Trophoblast cell (in vitro differentiated cells and primary cell): ENCODE results near the gene SPSB4.

Experiments
- DNase-seq, 2 donors: peaks; one replicate each; pipeline ENCODE4 v3.0.0-alpha.2; 2016
- H2AFZ ChIP-seq: 2 replicates; pipeline ENCODE4 v1.6.1; 2013; ENCODE audit warnings: low read length, moderate library complexity, mild to moderate bottlenecking; ENCODE audit not compliant: insufficient read depth, poor library complexity
- H2AK5ac ChIP-seq: 2 replicates; pipeline ENCODE4 v1.6.1; 2013; ENCODE audit warnings: mild to moderate bottlenecking, low read length
- H2BK120ac ChIP-seq: 2 replicates; pipeline ENCODE4 v1.6.1; 2013; ENCODE audit warnings: low read length, mild to moderate bottlenecking, moderate library complexity; ENCODE audit not compliant: insufficient read depth, poor library complexity
- H2BK12ac ChIP-seq: 2 replicates; pipeline ENCODE4 v1.6.1; 2013; ENCODE audit warnings: mild to moderate bottlenecking, low read length, moderate library complexity
- H2BK5ac ChIP-seq: 2 replicates; pipeline ENCODE4 v1.6.1; 2013; ENCODE audit warnings: low read length, low read depth, moderate library complexity, mild to moderate bottlenecking; ENCODE audit not compliant: poor library complexity
- H3K14ac ChIP-seq: 2 replicates; pipeline ENCODE4 v1.6.1; 2013; ENCODE audit warnings: mild to moderate bottlenecking, low read length
- H3K18ac ChIP-seq: 2 replicates; pipeline ENCODE4 v1.6.1; 2013; ENCODE audit warnings: mild to moderate bottlenecking, low read length
- H3K23ac ChIP-seq: 2 replicates; pipeline ENCODE4 v1.6.1; 2013; ENCODE audit warnings: low read length
- H3K27ac ChIP-seq: 2 replicates; pipeline ENCODE4 v1.5.1; 2013; ENCODE audit warnings: low read depth, mild to moderate bottlenecking, inconsistent platforms, low read length, moderate library complexity
- H3K27me3 ChIP-seq: 2 replicates; pipeline ENCODE4 v1.6.1; 2013; ENCODE audit warnings: inconsistent platforms, mild to moderate bottlenecking, low read length, moderate library complexity; ENCODE audit not compliant: insufficient read depth
- H3K36me3 ChIP-seq, 2 experiments: 1 replicate in 1 of 2; 2 replicates in 1 of 2; pipeline ENCODE4 v1.6.1; 2013; ENCODE audit warnings: low read length in 2 of 2, mild to moderate bottlenecking in 2 of 2, moderate library complexity in 1 of 2; ENCODE audit not compliant: insufficient read depth in 2 of 2, control insufficient read depth in 1 of 2
- H3K4ac ChIP-seq: 2 replicates; pipeline ENCODE4 v1.6.1; 2013; ENCODE audit warnings: low read depth, mild to moderate bottlenecking, low read length, moderate library complexity
- H3K4me1 ChIP-seq, 2 experiments: 1 replicate in 1 of 2; 2 replicates in 1 of 2; pipeline ENCODE4 v1.6.1; 2013; ENCODE audit warnings: low read length in 2 of 2, mild to moderate bottlenecking in 2 of 2, moderate library complexity in 1 of 2; ENCODE audit not compliant: insufficient read depth in 2 of 2, control insufficient read depth in 1 of 2
- H3K4me2 ChIP-seq: 2 replicates; pipeline ENCODE4 v1.6.1; 2013; ENCODE audit warnings: inconsistent platforms, mild to moderate bottlenecking, low read length, moderate library complexity
- H3K4me3 ChIP-seq: 2 replicates; pipeline ENCODE4 v1.5.1; 2013; ENCODE audit warnings: mild to moderate bottlenecking, low read depth, low read length, inconsistent platforms
- H3K79me1 ChIP-seq: one replicate; pipeline ENCODE4 v1.6.1; 2013; ENCODE audit warnings: low read length
- H3K79me2 ChIP-seq: 2 replicates; pipeline ENCODE4 v1.6.1; 2013; ENCODE audit warnings: low read length, mild to moderate bottlenecking; ENCODE audit not compliant: control insufficient read depth, insufficient read depth, poor library complexity
- H3K9ac ChIP-seq: 2 replicates; pipeline ENCODE4 v1.6.1; 2013; ENCODE audit warnings: mild to moderate bottlenecking, low read length
- H3K9me3 ChIP-seq: 2 replicates; pipeline ENCODE4 v1.6.1; 2013; ENCODE audit warnings: low read depth, mild to moderate bottlenecking, control low read depth, inconsistent platforms, low read length; ENCODE audit not compliant: insufficient read depth
- H4K12ac ChIP-seq: 2 replicates; pipeline ENCODE4 v1.6.1; 2013; ENCODE audit warnings: low read depth, mild to moderate bottlenecking, low read length, moderate library complexity
- H4K8ac ChIP-seq: 2 replicates; pipeline ENCODE4 v1.6.1; 2013; ENCODE audit warnings: low read depth, mild to moderate bottlenecking, low read length, moderate library complexity
- H4K91ac ChIP-seq: one replicate; pipeline ENCODE4 v1.6.1; 2013; ENCODE audit warnings: low read depth, mild to moderate bottlenecking, low read length, moderate library complexity
- WGBS: extraction: QIAGEN DNeasy Blood & Tissue Kit; methylation state at CpG from one replicate; pipeline ENCODE4 v1.1.7; 2013; ENCODE audit warnings: missing lambda C conversion rate; ENCODE audit not compliant: insufficient read length, insufficient coverage; ENCODE audit errors: extremely low coverage; 5-methylcytosine and 5-hydroxymethylcytosine counted together

Gene SPSB4

DNA sequence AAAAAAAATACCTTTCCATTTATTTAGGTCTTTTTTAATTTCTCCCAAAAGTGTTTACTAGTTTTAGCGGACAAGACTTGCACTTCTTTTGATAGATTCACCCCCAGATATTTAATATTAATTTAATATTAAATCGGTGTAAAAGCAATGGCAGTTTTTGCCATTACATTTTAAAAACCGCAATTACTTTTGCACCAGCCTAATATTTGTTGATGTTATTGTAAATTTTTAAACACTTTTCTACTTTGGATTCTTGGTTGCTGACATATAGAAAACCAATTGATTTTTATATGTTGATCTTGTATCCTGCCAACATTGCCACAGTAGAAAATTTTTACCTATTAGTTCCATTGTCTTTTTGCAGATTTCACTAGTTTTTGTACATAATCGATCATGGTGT lies 116.5 kb downstream of the SPSB4 start:
- Histone ChIP-seq H3K18ac (no peak overlapping the region), H3K79me1 (no peaks in the 10 kb centered on the region), H2BK5ac (no peak overlapping the region), H2BK120ac (no peak overlapping the region), H3K36me3 (no peaks in the 10 kb centered on the region), H3K4ac (no peak overlapping the region), H4K8ac (no peak overlapping the region), H3K9me3 (peaks cover 3% of the 10 kb centered on the region), H2AFZ (no peak overlapping the region), H3K4me2 (no peak overlapping the region), H3K14ac (no peak overlapping the region), H3K4me1 (no peaks in the 10 kb centered on the region), H2AK5ac (no peak overlapping the region), H3K27me3 (no peaks in the 10 kb centered on the region), H3K4me3 (no peak overlapping the region), H2BK12ac (no peak overlapping the region), H3K79me2 (no peaks in the 10 kb centered on the region), H3K23ac (no peak overlapping the region), H3K27ac (no peak overlapping the region), H4K12ac (no peak overlapping the region), H3K9ac (no peak overlapping the region), H4K91ac (no peak overlapping the region)
- DNase-seq: no peak
- no CpG with 5 or more reads among the region's 4 CpGs for WGBS

DNA sequence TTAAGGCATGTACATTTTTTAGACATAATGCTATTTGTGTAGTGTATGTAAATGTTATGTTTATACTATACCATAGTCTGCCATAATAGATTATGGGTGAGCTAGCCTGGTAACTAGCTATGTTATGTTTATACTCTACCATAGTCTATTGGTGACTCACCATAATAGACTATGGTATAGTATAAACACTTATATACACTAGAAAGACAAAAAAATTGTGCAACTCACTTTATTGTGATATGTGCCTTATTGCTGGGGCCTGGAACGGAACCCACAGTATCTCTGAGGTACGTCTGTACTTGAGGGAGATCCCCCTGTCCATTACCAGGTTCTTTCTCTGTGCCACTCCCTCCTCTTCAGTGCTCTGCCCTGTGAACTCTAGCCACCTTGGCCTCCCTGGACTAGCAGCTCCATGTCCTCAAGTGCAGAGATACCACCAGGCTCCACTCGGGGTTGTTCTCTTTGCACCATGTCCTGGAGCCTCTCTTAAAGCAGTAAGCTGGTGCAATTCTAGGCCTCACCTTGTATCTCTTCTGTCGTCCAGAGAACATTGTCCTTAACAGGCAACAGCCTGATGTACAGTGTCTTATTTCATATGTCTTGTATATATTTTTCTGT lies 119.6 kb downstream of the SPSB4 start:
- Histone ChIP-seq H3K4me3 (no peak overlapping the region), H4K91ac (no peak overlapping the region)

GRCh38 chr3:141174674-141175073 lies 123.5 kb downstream of the SPSB4 start:
- no peak for DNase-seq
- Histone ChIP-seq H3K79me2 (no peaks in the 10 kb centered on the region), H3K9me3 (peaks cover 4% of the 10 kb centered on the region), H2BK120ac (no peak overlapping the region), H3K14ac (no peak overlapping the region), H2BK12ac (no peak overlapping the region), H3K36me3 (no peaks in the 10 kb centered on the region), H3K4ac (no peak overlapping the region), H3K18ac (no peak overlapping the region), H2BK5ac (no peak overlapping the region), H3K27me3 (no peaks in the 10 kb centered on the region), H4K12ac (no peak overlapping the region), H3K4me3 (no peak overlapping the region), H3K79me1 (no peaks in the 10 kb centered on the region), H2AK5ac (no peak overlapping the region), H3K4me2 (no peak overlapping the region), H2AFZ (no peak overlapping the region), H4K91ac (no peak overlapping the region), H3K27ac (no peak overlapping the region), H3K4me1 (no peaks in the 10 kb centered on the region), H3K9ac (no peak overlapping the region), H3K23ac (no peak overlapping the region), H4K8ac (no peak overlapping the region)
- WGBS: no CpG with 5 or more reads among the region's 2 CpGs

More for the DNA sequence above, 119.6 kb downstream of the SPSB4 start:
- Histone ChIP-seq H3K23ac (no peak overlapping the region), H3K27me3 (no peaks in the 10 kb centered on the region), H2BK5ac (no peak overlapping the region), H3K4ac (no peak overlapping the region), H3K27ac (no peak overlapping the region), H3K79me2 (no peaks in the 10 kb centered on the region), H3K18ac (no peak overlapping the region), H3K4me2 (no peak overlapping the region), H3K14ac (no peak overlapping the region), H2BK120ac (no peak overlapping the region), H4K12ac (no peak overlapping the region), H4K8ac (no peak overlapping the region), H3K9ac (no peak overlapping the region), H2AFZ (no peak overlapping the region), H3K36me3 (no peaks in the 10 kb centered on the region), H3K79me1 (no peaks in the 10 kb centered on the region), H3K9me3 (peaks cover 4% of the 10 kb centered on the region), H2BK12ac (no peak overlapping the region), H2AK5ac (no peak overlapping the region), H3K4me1 (no peaks in the 10 kb centered on the region)
- DNase-seq: no peak
- no CpG with 5 or more reads among the region's 4 CpGs for WGBS

- Histone ChIP-seq H4K8ac (no peak overlapping the region), H3K23ac (no peak overlapping the region), H4K12ac (no peak overlapping the region), H2BK5ac (no peak overlapping the region), H3K18ac (no peak overlapping the region), H3K4me3 (no peak overlapping the region), H3K14ac (no peak overlapping the region), H3K36me3 (no peaks in the 10 kb centered on the region), H3K4ac (no peak overlapping the region), H3K27me3 (no peaks in the 10 kb centered on the region), H3K4me2 (no peak overlapping the region), H3K9ac (no peak overlapping the region), H3K79me2 (no peaks in the 10 kb centered on the region), H2BK120ac (no peak overlapping the region), H2BK12ac (no peak overlapping the region), H3K79me1 (no peaks in the 10 kb centered on the region), H2AFZ (no peak overlapping the region), H3K9me3 (peaks cover 4% of the 10 kb centered on the region), H3K4me1 (no peaks in the 10 kb centered on the region), H4K91ac (no peak overlapping the region), H2AK5ac (no peak overlapping the region), H3K27ac (no peak overlapping the region)
- DNase-seq: no peak
Observed at GRCh38 chr3:141176775-141177174, 125.6 kb downstream of the SPSB4 start.
